ENCODE measurements around the gene GORASP2.

DNA sequence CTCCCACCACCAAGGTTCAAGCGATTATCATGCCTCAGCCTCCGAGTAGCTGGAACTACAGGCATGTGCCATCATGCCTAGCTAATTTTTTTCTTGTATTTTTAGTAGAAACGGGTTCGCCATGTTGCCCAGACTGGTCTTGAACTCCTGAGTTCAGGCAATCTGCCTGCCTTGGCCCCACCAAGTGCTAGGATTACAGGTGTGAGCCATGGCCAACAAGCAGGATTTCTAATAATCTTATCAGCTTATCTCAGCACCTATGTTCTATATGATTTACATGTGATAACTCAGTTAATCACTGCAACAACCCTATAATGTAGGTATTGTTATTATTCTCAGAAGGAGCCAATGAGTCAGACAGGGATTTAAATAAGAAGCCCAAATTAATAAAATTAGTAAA lies 80.3 kb downstream of the GORASP2 start:
- TF ChIP-seq, protein P1, sequence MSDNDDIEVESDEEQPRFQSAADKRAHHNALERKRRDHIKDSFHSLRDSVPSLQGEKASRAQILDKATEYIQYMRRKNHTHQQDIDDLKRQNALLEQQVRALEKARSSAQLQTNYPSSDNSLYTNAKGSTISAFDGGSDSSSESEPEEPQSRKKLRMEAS (IDR thresholded peaks at IDR 0.05; ENCODE audit: low read depth, low read length): no peak
- TF ChIP-seq, protein P2, sequence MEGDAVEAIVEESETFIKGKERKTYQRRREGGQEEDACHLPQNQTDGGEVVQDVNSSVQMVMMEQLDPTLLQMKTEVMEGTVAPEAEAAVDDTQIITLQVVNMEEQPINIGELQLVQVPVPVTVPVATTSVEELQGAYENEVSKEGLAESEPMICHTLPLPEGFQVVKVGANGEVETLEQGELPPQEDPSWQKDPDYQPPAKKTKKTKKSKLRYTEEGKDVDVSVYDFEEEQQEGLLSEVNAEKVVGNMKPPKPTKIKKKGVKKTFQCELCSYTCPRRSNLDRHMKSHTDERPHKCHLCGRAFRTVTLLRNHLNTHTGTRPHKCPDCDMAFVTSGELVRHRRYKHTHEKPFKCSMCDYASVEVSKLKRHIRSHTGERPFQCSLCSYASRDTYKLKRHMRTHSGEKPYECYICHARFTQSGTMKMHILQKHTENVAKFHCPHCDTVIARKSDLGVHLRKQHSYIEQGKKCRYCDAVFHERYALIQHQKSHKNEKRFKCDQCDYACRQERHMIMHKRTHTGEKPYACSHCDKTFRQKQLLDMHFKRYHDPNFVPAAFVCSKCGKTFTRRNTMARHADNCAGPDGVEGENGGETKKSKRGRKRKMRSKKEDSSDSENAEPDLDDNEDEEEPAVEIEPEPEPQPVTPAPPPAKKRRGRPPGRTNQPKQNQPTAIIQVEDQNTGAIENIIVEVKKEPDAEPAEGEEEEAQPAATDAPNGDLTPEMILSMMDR (IDR thresholded peaks at IDR 0.05; ENCODE audit: low read depth, low read length): no peak
- TF ChIP-seq POLR2A (IDR thresholded peaks at IDR 0.05; ENCODE audit: extremely low read depth, insufficient read length): no peak
- TF ChIP-seq MYC (IDR thresholded peaks at IDR 0.05; ENCODE audit: low read depth, low read length): no peak
